B cell (primary cell): ENCODE measurements around the gene AHNAK.

ENCODE experiments used
- CTCF ChIP-seq: fragments of 200-600 bp; IDR thresholded peaks from one replicate; pipeline ENCODE4 v1.8.0; 2022; ENCODE audit warnings: antibody characterized with exemption, mild to moderate bottlenecking
- EZH2 ChIP-seq: IDR thresholded peaks from 2 replicates; pipeline ENCODE4 v1.6.1; 2012; ENCODE audit warnings: borderline replicate concordance, low read depth, mild to moderate bottlenecking, moderate library complexity, low read length; ENCODE audit not compliant: insufficient read depth, poor library complexity, severe bottlenecking

DNA sequence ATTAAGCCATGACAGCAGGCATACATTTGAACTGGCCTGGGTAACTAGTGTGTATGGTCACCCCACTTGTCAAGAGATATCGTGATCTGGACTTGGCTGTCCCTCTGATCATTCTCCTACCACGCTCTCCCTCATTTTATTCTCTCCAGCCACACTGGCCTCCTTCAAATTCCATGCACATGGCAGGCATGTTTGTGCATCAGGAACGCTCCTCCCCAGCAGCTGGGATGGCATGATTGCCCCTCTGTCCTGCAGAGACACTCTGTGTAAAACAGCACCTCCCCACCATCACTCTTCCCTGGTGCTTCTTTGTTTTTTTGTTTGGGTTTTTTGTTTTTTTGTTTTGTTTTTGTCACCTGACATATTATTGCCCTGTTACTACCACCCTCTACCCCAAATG, 159.2 kb downstream of the AHNAK start:
- no peak for TF ChIP-seq CTCF
- no peak for TF ChIP-seq EZH2
